ENCODE results near the gene GRIK2. TPM values are rescaled to one million over a fixed set of nuclear protein-coding genes. Genes with fewer than 3 reads are reported as not detected.

GRIK2 gene
- total RNA-seq, 1 donor from 2014 or later: 2.3 TPM

DNA sequence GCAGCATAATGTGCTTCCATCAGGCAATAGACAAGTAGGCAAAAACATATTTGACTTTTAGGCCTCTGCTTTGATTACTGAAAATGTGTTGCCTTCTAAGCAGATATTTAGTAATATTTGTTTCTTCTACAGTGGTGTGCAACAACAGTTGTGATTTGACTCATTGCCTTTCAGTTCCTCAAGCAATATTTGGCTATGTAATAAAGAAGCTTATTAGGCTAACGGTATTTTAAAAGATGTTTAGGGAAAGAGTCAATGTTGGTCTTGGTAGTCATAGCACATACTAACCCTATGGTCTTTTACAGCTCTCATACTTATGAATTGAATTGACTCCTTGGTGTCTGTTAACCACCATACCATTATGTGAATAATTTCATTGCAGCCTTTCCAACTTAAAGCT, 124.1 kb downstream of the GRIK2 start:
- intact Hi-C loops (cut with micrococcal nuclease): no loop called here
- ATAC-seq (no peak), DNase-seq (no peak)

- ATAC-seq: no peak
- DNase-seq: no peak
- intact Hi-C loops (cut with micrococcal nuclease): no loop called here
Measured at GRCh38 chr6:101522254-101522653, 128.7 kb downstream of the GRIK2 start.

- DNase-seq (no peak), ATAC-seq (no peak)
- intact Hi-C loops (cut with micrococcal nuclease): no loop called here
Measured at GRCh38 chr6:101527467-101527866, 134.0 kb downstream of the GRIK2 start.

GRCh38 chr6:101528801-101529200, 135.3 kb downstream of the GRIK2 start:
- intact Hi-C loops (cut with micrococcal nuclease): no loop called here
- DNase-seq (no peak), ATAC-seq (no peak)

DNA sequence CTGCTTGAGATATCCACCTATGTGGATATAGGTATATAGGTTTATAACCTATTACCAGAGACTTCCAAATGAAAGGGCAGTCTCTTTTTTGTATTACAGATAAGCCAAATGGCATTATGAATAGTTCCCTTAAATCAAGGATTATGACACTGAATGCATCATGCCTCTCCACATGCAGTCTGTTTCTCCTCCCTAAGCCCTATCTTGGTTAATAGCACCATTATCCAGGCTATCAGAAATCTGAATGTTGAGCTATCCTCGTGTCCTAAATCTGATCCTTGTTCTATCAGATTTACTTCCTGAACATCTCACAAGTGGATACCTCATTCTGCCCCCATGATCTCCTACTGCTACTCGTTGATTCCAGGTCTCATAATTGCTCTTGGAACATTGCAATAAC, 138.0 kb downstream of the GRIK2 start:
- intact Hi-C loops (cut with micrococcal nuclease): no loop called here
- DNase-seq (no peak), ATAC-seq (no peak)

DNA sequence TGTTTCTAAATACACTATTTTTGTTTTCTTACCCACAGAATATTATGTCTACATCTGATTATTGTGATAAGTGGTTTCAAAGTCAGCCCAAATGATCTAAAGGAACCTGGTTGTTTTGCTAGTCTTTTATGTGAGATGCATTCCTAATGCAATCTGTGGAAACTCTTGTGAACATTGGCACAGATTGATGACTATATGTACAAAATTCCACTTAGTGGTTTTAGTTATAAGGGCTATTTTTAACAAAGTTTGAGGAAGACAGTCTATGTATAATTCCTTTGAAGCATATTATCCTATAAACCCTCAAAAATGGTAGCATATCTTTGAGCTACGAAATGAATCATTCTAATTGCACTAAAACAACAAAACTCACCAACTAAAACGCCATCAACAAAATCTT, 140.9 kb downstream of the GRIK2 start:
- intact Hi-C loops (cut with micrococcal nuclease): no loop called here

DNA sequence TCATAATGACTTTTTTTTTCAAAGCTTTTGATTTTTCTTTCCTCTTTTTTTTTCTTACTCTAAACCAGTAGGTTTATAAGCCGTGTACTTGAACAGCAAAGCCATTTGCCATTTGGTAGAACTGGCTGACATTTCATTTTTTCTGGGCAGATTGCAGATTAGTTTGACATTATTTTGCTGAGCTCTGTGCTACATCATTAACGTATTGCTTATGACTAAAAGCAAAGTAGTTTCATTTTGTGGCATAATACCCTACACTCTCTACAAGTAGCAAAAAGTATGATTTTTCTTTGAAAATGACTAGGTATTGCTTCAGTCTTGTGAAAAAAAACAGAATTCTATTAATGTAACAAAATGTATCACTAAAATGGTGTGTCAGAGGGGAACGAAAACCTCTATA, 141.3 kb downstream of the GRIK2 start:
- no peak for DNase-seq
- no peak for ATAC-seq
- intact Hi-C loops (cut with micrococcal nuclease): no loop called here

More for the DNA sequence above, 140.9 kb downstream of the GRIK2 start:
- DNase-seq (no peak), ATAC-seq (no peak)

GRCh38 chr6:101537753-101538316, 144.3 kb downstream of the GRIK2 start:
- ATAC-seq: no peak
- intact Hi-C loops (cut with micrococcal nuclease): no loop called here
- DNase-seq: no peak

DNA sequence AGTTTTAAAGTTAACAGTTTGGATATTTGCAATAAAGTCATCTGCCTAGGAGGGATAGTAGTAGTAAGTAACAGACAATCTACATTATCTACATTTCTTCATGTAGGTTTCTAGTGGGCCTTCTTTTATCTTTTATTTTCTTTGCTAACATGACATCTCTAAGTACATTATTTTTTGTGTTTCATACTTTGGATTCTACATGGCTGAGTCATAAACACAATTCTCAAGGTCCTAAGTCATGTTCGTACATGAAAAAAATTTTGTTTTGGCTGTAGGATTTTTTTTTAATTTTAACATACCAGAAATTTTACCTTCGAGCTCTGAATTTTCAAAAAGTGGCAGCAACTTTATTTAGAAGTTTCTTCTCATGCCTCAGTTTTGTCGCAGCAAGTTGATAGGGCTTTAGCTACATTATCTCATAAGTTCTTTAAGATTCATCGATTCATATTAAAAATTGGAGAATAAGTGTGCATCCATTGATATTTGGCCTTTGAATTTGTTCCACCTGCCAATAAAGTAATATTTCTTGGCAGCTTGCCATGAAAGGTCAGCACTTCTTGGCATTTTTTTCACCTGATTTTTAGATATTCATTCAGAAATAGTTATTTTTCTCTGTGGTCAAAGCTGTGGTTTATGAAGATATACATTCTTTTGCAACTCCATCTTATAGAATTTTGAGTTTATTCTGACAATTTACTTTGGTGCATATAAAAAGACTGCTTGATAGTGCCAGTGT, 146.2 kb downstream of the GRIK2 start:
- intact Hi-C loops (cut with micrococcal nuclease): no loop called here
- DNase-seq: no peak
- ATAC-seq: no peak

DNA sequence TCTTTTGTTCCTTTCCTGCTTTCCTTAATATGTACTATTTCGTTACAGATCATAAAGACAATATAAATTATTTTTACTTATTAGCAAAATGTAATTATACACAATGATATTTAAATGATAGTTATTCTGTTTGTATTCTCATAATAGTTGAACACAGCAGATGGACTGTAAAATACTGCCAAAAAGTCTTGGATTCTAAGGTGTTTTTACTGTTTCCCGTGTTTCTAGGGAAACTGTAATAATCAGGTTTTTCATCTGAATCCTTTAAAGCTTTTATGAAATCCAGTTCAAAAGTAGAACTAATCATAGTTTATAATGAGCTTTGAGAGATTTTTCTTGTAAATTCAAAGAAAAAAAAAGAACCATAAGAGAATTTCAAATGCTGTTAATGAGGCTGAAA, 148.4 kb downstream of the GRIK2 start:
- intact Hi-C loops (cut with micrococcal nuclease): no loop called here
- DNase-seq (no peak), ATAC-seq (no peak)

DNA sequence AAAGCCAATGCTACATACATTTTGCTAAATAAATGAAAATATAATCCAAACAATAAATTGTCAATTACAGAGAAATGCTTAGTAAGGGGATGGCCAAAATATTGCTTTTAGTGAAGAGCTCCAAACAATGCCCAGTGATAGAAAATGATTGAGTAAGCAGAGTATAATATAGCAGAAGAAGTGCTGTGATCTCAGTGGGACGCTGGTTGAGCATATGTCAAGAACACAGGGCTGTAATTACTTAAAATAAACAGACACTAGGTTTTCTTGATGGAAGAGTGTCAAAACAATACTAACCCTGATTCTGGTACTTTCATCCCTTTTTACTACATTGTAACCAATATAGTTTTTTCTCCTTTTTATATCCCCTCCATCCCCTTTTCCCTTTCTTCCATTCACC, 150.3 kb downstream of the GRIK2 start:
- DNase-seq (no peak), ATAC-seq (no peak)
- intact Hi-C loops (cut with micrococcal nuclease): no loop called here

DNA sequence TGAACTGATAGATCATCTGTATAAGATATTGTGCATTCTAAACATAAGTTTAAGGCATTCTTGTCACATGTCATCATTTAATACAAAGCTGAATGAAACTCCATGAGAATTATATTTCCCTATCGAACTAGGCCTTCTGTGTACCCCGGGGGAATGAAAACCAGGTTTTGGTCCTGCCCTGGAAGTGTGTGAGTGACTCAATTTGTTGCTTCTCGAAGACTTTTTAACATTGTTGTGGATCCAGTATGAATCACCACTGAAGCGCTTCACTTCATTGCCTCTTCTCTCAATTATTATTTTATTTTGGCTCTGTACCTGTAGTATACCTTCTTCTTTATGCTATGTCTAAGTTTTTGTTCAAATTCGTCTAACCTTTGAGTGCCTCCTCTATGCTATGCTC, 150.8 kb downstream of the GRIK2 start:
- DNase-seq: no peak
- no peak for ATAC-seq
- intact Hi-C loops (cut with micrococcal nuclease): no loop called here

- ATAC-seq (no peak), DNase-seq (no peak)
- intact Hi-C loops (cut with micrococcal nuclease): no loop called here
Measured at GRCh38 chr6:101545191-101545590, 151.7 kb downstream of the GRIK2 start.

- intact Hi-C loops (cut with micrococcal nuclease): no loop called here
- DNase-seq: no peak
- ATAC-seq: no peak
Measured at GRCh38 chr6:101550451-101550850, 156.9 kb downstream of the GRIK2 start.

GRCh38 chr6:101554231-101554630, 160.7 kb downstream of the GRIK2 start:
- DNase-seq (no peak), ATAC-seq (no peak)
- intact Hi-C loops (cut with micrococcal nuclease): no loop called here

DNA sequence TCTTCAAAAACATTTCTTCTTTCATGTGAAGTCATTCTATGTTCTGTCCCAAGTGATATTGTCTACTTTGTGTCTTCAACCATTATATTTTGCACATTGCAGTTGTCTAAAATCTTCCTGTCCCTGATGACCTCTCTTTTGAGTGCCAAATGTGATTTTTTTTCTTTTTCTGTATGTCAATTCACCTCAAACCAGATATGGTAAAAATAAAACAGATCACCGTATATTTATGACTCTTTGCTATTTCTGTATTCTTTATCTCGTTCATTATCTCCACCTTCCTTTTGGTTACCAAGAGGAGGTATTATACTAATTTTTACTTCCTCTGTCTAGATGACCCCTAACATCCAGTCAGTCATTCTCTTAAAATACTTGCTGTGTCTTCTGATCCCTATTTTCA, 165.2 kb downstream of the GRIK2 start:
- intact Hi-C loops (cut with micrococcal nuclease): no loop called here
- DNase-seq (no peak), ATAC-seq (no peak)

DNA sequence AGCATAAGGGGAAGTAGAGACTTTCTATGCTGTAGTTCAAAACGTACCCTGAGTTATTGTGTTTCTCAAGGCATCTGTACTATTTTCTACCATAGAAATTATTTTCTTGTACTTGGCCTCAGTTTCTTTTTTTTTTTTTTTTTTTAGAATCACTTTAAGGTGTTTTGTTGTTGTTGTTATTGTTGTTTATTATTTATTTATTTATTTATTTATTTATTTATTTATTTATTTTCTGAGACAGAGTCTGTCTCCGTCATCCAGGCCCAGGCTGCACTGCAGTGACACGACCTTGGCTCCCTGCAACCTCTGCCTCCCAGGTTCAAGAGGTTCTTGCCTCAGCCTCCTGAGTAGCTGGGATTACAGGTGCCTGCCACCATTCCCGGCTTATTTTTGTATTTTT, 179.1 kb downstream of the GRIK2 start:
- intact Hi-C loops (cut with micrococcal nuclease): no loop called here
- DNase-seq: no peak
- no peak for ATAC-seq

- no peak for ATAC-seq
- intact Hi-C loops (cut with micrococcal nuclease): no loop called here
- DNase-seq: no peak
Measured at GRCh38 chr6:101577091-101577490, 183.6 kb downstream of the GRIK2 start.

DNA sequence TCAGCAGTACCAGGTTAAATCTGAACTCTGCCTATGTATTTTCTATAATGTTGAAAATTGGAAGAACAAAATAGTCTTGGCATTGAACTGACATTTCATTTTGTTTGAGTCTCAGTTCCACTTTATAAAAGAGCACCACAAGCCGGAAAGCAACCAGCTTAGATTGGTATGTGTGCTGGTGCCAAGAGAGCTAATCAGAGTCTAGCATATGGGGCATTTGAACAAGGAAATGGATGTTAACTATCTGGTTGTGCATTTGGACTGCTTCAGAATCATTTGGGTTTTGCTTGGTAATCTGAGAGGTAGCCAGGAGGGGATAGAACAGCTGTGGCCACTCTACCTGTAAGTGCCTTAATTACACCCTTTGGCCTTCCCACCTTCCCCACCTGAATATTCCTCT, 184.8 kb downstream of the GRIK2 start:
- DNase-seq (no peak), ATAC-seq (no peak)
- intact Hi-C loops (cut with micrococcal nuclease): no loop called here

DNA sequence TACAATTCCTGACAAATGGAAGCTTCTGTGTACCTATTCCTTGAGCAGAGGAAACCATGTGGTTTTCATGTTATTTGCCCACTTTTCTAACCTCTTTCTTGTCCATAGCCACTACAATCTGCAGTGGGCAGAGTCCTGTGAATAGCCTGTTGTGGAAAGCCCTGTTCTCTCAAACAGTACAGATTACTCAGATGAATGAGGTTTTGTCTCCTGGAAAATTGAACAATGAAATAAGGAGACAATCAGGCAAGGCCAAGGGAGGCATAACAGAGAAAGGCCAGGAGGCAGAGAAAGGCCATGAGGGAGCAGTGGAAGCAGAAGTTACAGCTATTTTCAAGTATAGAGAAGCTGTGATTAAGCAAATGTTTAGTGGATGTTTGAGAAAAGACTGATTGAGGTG, 189.3 kb downstream of the GRIK2 start:
- intact Hi-C loops (cut with micrococcal nuclease): no loop called here
- ATAC-seq (no peak), DNase-seq (no peak)

DNA sequence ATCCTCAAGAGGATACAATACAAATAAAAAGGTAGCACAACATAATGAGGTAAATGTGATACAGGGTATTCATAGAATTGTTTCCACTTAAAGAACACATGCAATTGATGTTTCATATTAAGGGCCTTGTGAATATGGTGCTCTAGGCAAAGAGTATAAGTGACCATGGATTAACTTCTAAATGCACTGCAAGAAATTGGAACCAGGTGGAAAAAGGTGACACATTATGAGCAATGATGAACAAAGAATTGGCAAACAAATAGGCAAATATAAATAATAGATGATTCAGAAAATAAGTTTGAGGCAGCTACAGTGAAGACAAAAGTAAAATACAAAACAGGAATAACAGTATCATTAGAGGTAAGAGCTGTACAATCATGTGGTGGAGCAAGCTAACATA, 192.0 kb downstream of the GRIK2 start:
- intact Hi-C loops (cut with micrococcal nuclease): no loop called here
- ATAC-seq: no peak
- DNase-seq: no peak

Measured in left ventricle myocardium superior (tissue), 1 donor.